ENCODE results near the gene CFAP298. TPM values are rescaled to one million over a fixed set of nuclear protein-coding genes. Genes with fewer than 3 reads are reported as not detected.

CFAP298 gene
- total and polyA plus RNA-seq, 7 donors: 14.4 to 38.6 (median 24.7) TPM

DNA sequence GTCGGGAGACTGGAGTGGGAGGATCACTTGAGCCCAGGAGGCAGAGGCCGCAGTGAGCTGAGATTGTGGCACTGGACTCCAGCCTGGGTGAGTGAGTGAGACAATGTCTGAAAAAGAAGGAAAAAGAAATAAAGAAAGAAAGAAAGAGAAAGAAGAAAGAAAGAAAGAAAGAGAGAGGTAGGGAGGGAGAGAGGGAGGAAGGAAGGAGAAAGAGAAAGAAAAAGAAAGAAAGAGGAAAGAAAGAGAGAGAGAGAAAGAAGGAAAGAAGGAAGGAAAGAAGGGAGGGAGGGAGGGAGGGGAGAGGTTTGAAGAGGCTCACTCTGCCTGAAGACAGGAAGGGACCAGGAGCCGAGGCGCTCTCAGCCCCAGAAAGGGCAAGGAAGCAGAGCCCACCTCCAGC lies 22.0 kb downstream of the CFAP298 start:
- 88 to 93% methylated on average over 4 of the region's 4 CpGs for WGBS, 2 donors
- no peak overlapping the region for H3K27ac ChIP-seq
- intact Hi-C loops (cut with DNase I): no loop called here

DNA sequence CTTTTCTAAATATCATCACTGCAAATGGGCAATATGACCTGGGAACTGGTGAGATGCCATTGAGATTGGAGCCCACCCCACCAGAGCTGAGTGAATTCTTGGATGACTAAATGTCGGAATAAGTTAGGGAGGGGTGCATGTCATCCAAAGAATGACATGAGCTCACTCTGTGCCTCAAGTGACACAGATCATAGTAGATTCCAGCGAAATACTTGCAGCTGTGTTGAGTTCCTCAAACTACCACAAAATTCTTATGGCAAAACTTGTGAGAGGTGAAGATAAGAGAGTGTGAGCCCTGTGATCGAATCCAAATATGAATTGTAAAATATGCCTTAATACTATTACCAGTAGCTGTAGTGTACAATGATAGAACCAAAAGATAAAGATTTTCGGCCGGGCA lies 24.5 kb downstream of the CFAP298 start:
- 94% methylated on average over 5 of the region's 5 CpGs for WGBS, 2 donors
- TF ChIP-seq EP300 (IDR thresholded peaks at IDR 0.05): no peak
- TF ChIP-seq POLR2A (IDR thresholded peaks at IDR 0.05): no peak
- no peak for TF ChIP-seq POLR2AphosphoS5 (IDR thresholded peaks at IDR 0.05)
- TF ChIP-seq, protein P1, sequence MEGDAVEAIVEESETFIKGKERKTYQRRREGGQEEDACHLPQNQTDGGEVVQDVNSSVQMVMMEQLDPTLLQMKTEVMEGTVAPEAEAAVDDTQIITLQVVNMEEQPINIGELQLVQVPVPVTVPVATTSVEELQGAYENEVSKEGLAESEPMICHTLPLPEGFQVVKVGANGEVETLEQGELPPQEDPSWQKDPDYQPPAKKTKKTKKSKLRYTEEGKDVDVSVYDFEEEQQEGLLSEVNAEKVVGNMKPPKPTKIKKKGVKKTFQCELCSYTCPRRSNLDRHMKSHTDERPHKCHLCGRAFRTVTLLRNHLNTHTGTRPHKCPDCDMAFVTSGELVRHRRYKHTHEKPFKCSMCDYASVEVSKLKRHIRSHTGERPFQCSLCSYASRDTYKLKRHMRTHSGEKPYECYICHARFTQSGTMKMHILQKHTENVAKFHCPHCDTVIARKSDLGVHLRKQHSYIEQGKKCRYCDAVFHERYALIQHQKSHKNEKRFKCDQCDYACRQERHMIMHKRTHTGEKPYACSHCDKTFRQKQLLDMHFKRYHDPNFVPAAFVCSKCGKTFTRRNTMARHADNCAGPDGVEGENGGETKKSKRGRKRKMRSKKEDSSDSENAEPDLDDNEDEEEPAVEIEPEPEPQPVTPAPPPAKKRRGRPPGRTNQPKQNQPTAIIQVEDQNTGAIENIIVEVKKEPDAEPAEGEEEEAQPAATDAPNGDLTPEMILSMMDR (IDR thresholded peaks at IDR 0.05): no peak
- Histone ChIP-seq H3K27ac (no peak overlapping the region), H3K9me3 (no peaks in the 10 kb centered on the region), H3K27me3 (peaks cover 0 to 9% (median 0%) of the 10 kb centered on the region in 3 donors), H3K4me3 (no peak overlapping the region), H3K4me1 (no peaks in the 10 kb centered on the region), H3K36me3 (peaks cover 0 to 4% (median 0%) of the 10 kb centered on the region in 4 donors)
- intact Hi-C loops (cut with DNase I): no loop called here
- DNase-seq: no peak

More for the DNA sequence above, 22.0 kb downstream of the CFAP298 start:
- Histone ChIP-seq H3K27me3 (peaks cover 0 to 9% (median 0%) of the 10 kb centered on the region in 3 donors), H3K36me3 (peaks cover 0 to 4% (median 0%) of the 10 kb centered on the region in 4 donors), H3K9me3 (no peaks in the 10 kb centered on the region), H3K4me3 (no peak overlapping the region), H3K4me1 (no peaks in the 10 kb centered on the region)
- no peak for TF ChIP-seq POLR2A (IDR thresholded peaks at IDR 0.05)
- no peak for TF ChIP-seq POLR2AphosphoS5 (IDR thresholded peaks at IDR 0.05)
- no peak for TF ChIP-seq EP300 (IDR thresholded peaks at IDR 0.05)
- TF ChIP-seq, protein P1 (IDR thresholded peaks at IDR 0.05): no peak
- no peak for DNase-seq

DNA sequence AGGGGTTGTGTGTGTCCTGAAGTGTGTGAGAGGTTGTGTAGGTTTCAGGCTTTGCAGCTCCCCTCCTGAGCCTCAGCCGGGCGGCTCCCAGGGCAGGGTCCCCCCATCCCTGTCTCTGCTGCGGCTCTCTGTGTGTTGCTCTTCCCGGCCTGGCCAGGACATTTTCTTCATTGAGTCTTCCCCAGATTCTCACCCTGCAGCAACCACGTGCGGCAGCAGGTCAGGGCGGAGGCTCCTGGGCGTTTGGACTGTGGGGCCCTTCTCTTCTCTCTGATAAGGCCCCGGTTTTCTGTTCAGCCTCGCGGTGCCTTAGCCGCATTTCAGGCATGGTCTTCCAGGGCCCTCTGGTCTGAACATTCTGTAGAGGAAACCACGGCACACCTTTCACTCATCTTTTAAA lies 25.1 kb downstream of the CFAP298 start:
- H3K4me3 ChIP-seq: no peak overlapping the region
- H3K36me3 ChIP-seq: peaks cover 0 to 4% (median 0%) of the 10 kb centered on the region in 4 donors
- intact Hi-C loops (cut with DNase I): no loop called here
- H3K9me3 ChIP-seq: no peaks in the 10 kb centered on the region
- H3K27ac ChIP-seq: no peak overlapping the region
- DNase-seq: no peak
- H3K4me1 ChIP-seq: no peaks in the 10 kb centered on the region
- TF ChIP-seq POLR2AphosphoS5 (IDR thresholded peaks at IDR 0.05): no peak
- WGBS, 2 donors: 81 to 83% methylated on average over 13 of the region's 13 CpGs
- peaks cover 0 to 9% (median 0%) of the 10 kb centered on the region in 3 donors for H3K27me3 ChIP-seq

DNA sequence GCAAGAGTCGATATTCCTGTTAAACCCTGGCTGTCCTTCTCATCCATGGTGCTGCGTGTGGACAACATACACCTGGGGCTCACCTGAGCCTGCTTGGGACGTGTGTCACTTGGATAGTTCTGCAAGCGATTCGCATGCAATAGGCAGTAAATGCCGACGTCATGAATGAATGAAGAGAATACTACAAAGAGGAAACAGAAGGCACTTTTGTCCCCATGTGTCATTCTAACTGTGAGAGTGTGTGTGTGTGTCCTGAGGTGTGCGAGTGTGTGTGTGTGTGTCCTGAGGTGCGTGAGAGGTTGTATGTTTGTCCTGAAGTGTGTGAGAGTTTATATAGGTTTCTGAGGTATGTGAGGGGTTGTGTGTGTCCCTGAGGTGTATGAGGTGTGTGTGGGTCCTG lies 26.2 kb downstream of the CFAP298 start:
- H3K27ac ChIP-seq: no peak overlapping the region
- TF ChIP-seq, protein P1 (IDR thresholded peaks at IDR 0.05): no peak
- TF ChIP-seq EP300 (IDR thresholded peaks at IDR 0.05) (no peak), POLR2A (IDR thresholded peaks at IDR 0.05) (no peak), POLR2AphosphoS5 (IDR thresholded peaks at IDR 0.05) (no peak)
- H3K27me3 ChIP-seq: peaks cover 0 to 3% (median 0%) of the 10 kb centered on the region in 3 donors
- DNase-seq: no peak
- no peak overlapping the region for H3K4me3 ChIP-seq
- 82 to 89% methylated on average over 9 of the region's 9 CpGs for WGBS, 2 donors
- peaks cover 0 to 4% (median 0%) of the 10 kb centered on the region in 4 donors for H3K36me3 ChIP-seq
- H3K4me1 ChIP-seq: no peaks in the 10 kb centered on the region
- intact Hi-C loops (cut with DNase I): no loop called here
- H3K9me3 ChIP-seq: no peaks in the 10 kb centered on the region

DNA sequence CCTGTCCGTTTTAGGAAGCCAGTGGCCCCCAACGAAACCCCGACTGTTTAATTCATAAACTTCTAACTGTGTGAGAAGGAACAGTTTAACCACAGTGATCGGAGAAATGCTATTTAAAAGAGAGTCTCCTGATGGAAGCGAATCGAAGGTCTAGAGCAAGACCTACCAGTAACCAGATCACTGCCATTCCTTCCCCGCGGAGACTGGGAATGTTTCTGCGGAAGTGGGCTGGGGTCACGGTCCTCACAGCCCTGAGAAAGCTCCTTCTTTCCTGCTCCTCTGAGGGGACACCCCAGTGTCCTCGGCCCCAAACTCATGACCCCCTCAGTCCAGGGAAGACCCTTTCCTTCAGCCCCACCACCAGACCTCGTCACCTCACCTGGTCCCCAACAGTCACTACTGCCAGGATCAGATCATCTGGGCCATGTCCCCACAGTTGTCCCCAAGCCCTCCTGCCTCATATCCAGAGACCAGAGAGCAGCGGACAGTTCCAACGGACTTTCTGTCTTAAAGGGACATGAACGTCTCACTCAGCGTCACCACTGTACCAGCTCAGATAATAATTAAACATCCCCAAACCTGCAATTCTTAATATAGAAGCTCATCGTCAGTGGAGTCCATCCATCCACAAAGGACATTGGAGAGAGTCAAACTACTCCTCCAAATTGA lies 27.0 kb downstream of the CFAP298 start, which contains the start of gene TCP10L:
Gene TCP10L, minus strand, starts transcription at position 482 of the 669 bp plus-strand sequence. CDS start 1,219 bp downstream, outside the sequence.
- WGBS, 2 donors: 84 to 86% methylated on average over 17 of the region's 17 CpGs
- no peaks in the 10 kb centered on the region for H3K4me1 ChIP-seq
- H3K36me3 ChIP-seq: peaks cover 0 to 4% (median 0%) of the 10 kb centered on the region in 4 donors
- H3K9me3 ChIP-seq: no peaks in the 10 kb centered on the region
- intact Hi-C loops (cut with DNase I): no loop called here
- no peak for DNase-seq
- peaks cover 0 to 3% (median 0%) of the 10 kb centered on the region in 3 donors for H3K27me3 ChIP-seq
- H3K4me3 ChIP-seq: no peak within 1 kb of the TSS
- no peak within 1 kb of the TSS for H3K27ac ChIP-seq
- no peak for TF ChIP-seq POLR2A (IDR thresholded peaks at IDR 0.05)
- TF ChIP-seq, protein P1 (IDR thresholded peaks at IDR 0.05): no peak
